GM12872 (cell line): Measurements from ENCODE around the gene HOXB1.
A peak's percentile ranks its signal among the peaks of the same experiment; 100 is the strongest.

ENCODE experiments used
- TF ChIP-seq, protein P1 (sequence below): IDR thresholded peaks from 3 replicates; pipeline ENCODE4 v1.5.1; 2011; ENCODE audit warnings: low read depth, mild to moderate bottlenecking, low read length, moderate library complexity; ENCODE audit not compliant: insufficient read depth

HOXB1 gene

GRCh38 chr17:48504953-48505352, 25.9 kb downstream of the HOXB1 start:
- TF ChIP-seq, protein P1, sequence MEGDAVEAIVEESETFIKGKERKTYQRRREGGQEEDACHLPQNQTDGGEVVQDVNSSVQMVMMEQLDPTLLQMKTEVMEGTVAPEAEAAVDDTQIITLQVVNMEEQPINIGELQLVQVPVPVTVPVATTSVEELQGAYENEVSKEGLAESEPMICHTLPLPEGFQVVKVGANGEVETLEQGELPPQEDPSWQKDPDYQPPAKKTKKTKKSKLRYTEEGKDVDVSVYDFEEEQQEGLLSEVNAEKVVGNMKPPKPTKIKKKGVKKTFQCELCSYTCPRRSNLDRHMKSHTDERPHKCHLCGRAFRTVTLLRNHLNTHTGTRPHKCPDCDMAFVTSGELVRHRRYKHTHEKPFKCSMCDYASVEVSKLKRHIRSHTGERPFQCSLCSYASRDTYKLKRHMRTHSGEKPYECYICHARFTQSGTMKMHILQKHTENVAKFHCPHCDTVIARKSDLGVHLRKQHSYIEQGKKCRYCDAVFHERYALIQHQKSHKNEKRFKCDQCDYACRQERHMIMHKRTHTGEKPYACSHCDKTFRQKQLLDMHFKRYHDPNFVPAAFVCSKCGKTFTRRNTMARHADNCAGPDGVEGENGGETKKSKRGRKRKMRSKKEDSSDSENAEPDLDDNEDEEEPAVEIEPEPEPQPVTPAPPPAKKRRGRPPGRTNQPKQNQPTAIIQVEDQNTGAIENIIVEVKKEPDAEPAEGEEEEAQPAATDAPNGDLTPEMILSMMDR = no peak

DNA sequence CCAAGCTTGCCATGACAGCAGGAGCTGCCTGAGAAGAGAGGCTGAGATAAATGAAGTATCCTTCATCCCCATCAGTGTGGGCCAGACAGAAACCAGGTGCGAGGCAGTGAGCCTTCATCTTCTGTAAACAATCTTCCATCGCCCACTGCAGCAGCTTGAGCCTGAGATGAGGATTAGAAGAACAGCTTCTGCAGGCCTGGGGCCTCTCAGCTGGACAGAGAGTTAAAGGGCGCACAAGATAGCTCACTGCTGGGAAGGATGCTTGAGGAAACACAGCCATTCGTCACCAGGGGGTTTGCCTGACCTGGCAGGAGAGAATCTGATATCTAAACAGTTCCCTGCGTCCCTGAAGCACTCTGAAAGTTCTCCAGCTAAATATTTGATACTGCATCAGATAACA, 27.1 kb downstream of the HOXB1 start:
- TF ChIP-seq, protein P1 = no peak

- TF ChIP-seq, protein P1 = no peak
Observed at GRCh38 chr17:48502901-48503300, 27.9 kb downstream of the HOXB1 start.

GRCh38 chr17:48502312-48502711, 28.5 kb downstream of the HOXB1 start:
- TF ChIP-seq, protein P1 = no peak

DNA sequence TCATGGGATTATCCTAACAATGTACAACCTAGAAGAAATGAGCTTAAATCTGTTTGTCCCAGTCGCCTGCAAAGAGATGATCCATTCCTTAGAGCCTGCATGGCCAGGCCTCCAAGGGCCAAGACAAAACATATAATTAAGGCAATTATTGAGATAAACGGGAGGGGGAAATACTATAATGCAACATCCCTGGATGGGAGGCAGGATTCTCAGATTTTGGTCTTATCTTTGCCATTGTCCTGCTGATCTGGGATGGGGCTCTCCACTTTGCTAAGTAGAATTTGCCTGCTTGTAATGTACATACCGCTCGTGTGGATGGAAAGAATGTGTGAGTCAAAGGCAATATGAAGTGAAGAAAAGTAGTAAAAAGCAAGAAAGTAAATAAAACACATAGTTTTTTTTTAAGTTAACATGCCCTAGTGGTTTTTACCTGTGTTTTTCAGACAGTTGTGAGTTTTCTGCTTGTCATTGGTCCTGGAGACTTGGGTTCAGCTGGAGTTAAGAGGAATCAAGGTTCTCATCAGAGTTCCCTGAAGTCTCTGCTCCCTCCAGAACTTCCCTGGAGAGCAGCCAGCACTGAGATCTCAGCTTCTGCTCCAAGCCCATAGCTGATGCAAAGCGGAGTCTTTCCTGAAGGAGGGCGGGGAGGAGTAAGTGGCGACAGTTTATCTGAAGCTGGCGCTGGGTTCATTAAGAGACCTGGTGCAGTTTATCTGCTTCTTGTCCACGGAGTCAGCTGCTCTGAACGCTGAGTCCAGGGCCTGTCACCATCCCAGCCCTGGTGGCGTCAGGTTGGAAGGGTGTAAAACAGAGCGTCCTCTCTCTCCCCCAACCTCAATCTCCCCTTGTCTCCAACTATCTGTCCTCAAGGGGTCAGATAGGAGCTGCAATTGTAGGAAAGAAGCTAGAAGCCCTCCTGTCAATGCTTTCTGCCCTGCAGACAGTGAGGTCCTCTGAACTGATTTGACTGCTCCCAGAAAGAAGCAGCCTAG, 30.1 kb downstream of the HOXB1 start:
- TF ChIP-seq, protein P1 = peak; percentile 30; the same call in 1 of the 3 replicates

DNA sequence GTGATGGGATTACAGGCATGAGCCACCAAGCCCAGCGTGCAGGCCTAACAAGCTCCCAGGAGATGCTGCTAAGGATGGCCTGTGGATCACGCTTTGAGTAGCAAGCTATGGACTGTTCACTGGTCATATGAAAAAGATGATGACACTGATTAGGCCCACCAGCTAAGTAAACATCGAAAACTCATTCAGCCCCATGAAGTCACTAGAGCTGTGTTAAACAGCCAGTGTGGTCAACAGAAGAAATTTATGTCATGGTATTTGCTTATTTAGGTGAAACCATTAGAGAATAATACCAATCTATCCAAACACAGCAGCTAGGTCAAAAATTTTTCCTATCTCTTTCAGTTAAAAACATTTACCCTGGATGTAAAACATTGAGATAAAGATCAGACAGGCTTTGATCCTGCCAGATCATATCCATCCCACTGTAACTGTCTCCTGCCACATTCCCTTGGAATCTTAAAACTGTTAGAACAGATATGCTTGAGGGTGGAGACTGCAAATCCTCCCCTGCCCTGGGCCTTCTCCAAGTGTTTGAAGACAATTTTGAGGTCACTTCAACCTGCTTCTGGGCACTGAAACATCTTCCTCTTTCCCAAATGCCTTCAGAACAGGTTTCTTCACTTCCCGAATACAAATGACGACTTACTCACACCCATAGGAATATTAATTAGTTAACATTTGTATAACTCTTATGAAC, 30.9 kb downstream of the HOXB1 start:
- TF ChIP-seq, protein P1 = no peak

DNA sequence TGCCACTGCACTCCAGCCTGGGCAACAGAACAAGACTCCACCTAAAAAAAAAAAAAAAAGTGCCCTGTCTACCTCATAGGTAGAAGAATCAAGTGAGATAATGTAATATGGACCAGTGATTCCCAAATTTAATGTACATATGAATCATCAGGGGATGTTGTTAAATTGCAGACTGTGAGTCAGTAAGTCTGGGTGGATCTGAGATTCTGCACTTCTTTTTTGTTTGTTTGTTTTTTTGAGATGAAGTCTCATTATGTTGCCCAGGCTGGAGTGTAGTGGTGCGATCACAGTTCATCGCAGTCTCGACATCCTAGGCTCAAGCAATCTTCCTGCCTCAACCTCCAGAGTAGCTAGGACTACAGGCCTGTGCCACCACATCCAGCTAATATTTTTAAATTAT, 31.6 kb downstream of the HOXB1 start:
- TF ChIP-seq, protein P1 = no peak
